ENCODE measurements around the gene ALK.

ALK gene

GRCh38 chr2:29509397-29509796 lies 412.0 kb downstream of the ALK start:
- in situ Hi-C loops (cut with MboI; ENCODE audit: low sequenced_read_pairs) = no loop called here

- in situ Hi-C loops (cut with MboI; ENCODE audit: low sequenced_read_pairs) = no loop called here
Observed at GRCh38 chr2:29504746-29505145, 416.6 kb downstream of the ALK start.

GRCh38 chr2:29502460-29502911 lies 418.9 kb downstream of the ALK start:
- in situ Hi-C loops (cut with MboI; ENCODE audit: low sequenced_read_pairs) = no loop called here

- in situ Hi-C loops (cut with MboI; ENCODE audit: low sequenced_read_pairs) = no loop called here
Observed at GRCh38 chr2:29497375-29497774, 424.0 kb downstream of the ALK start.

GRCh38 chr2:29496198-29496597 lies 425.2 kb downstream of the ALK start:
- in situ Hi-C loops (cut with MboI; ENCODE audit: low sequenced_read_pairs) = no loop called here

- in situ Hi-C loops (cut with MboI; ENCODE audit: low sequenced_read_pairs) = no loop called here
Observed at GRCh38 chr2:29495536-29496060, 425.8 kb downstream of the ALK start.

GRCh38 chr2:29495068-29495467 lies 426.3 kb downstream of the ALK start:
- in situ Hi-C loops (cut with MboI; ENCODE audit: low sequenced_read_pairs) = no loop called here

GRCh38 chr2:29492701-29493100 lies 428.7 kb downstream of the ALK start:
- in situ Hi-C loops (cut with MboI; ENCODE audit: low sequenced_read_pairs) = no loop called here

- in situ Hi-C loops (cut with MboI; ENCODE audit: low sequenced_read_pairs) = no loop called here
Observed at GRCh38 chr2:29490045-29490444, 431.3 kb downstream of the ALK start.

- in situ Hi-C loops (cut with MboI; ENCODE audit: low sequenced_read_pairs) = no loop called here
Observed at GRCh38 chr2:29489568-29489967, 431.8 kb downstream of the ALK start.

- in situ Hi-C loops (cut with MboI; ENCODE audit: low sequenced_read_pairs) = no loop called here
Observed at GRCh38 chr2:29487967-29488555, 433.3 kb downstream of the ALK start.

- in situ Hi-C loops (cut with MboI; ENCODE audit: low sequenced_read_pairs) = no loop called here
Observed at GRCh38 chr2:29485631-29486030, 435.8 kb downstream of the ALK start.

- in situ Hi-C loops (cut with MboI; ENCODE audit: low sequenced_read_pairs) = no loop called here
Observed at GRCh38 chr2:29485117-29485516, 436.3 kb downstream of the ALK start.

GRCh38 chr2:29482867-29483266 lies 438.5 kb downstream of the ALK start:
- in situ Hi-C loops (cut with MboI; ENCODE audit: low sequenced_read_pairs) = no loop called here

- in situ Hi-C loops (cut with MboI; ENCODE audit: low sequenced_read_pairs) = no loop called here
Observed at GRCh38 chr2:29482348-29482747, 439.0 kb downstream of the ALK start.

- in situ Hi-C loops (cut with MboI; ENCODE audit: low sequenced_read_pairs) = no loop called here
Observed at GRCh38 chr2:29481313-29481712, 440.1 kb downstream of the ALK start.

- in situ Hi-C loops (cut with MboI; ENCODE audit: low sequenced_read_pairs) = no loop called here
Observed at GRCh38 chr2:29480426-29480825, 441.0 kb downstream of the ALK start.

- in situ Hi-C loops (cut with MboI; ENCODE audit: low sequenced_read_pairs) = no loop called here
Observed at GRCh38 chr2:29479401-29479800, 442.0 kb downstream of the ALK start.

GRCh38 chr2:29478641-29479040 lies 442.7 kb downstream of the ALK start:
- in situ Hi-C loops (cut with MboI; ENCODE audit: low sequenced_read_pairs) = no loop called here

GRCh38 chr2:29477186-29477585 lies 444.2 kb downstream of the ALK start:
- in situ Hi-C loops (cut with MboI; ENCODE audit: low sequenced_read_pairs) = no loop called here

GRCh38 chr2:29475499-29475898 lies 445.9 kb downstream of the ALK start:
- in situ Hi-C loops (cut with MboI; ENCODE audit: low sequenced_read_pairs) = no loop called here

GRCh38 chr2:29469961-29470360 lies 451.4 kb downstream of the ALK start:
- in situ Hi-C loops (cut with MboI; ENCODE audit: low sequenced_read_pairs) = no loop called here

- in situ Hi-C loops (cut with MboI; ENCODE audit: low sequenced_read_pairs) = no loop called here
Observed at GRCh38 chr2:29469516-29469915, 451.9 kb downstream of the ALK start.

All from HL-60/S4 treated with phorbol 12-myristate 13-acetate at 8.2 ng/mL for 4 days and 3 days (cell line).